K562 (cell line): Measurements from ENCODE around the gene SPINK14.

Source experiments
- ARNT ChIP-seq, 2 experiments: fragments of 450-650 bp; IDR thresholded peaks; 2 replicates each; pipeline ENCODE4 v1.6.1; 2016; ENCODE audit warnings: mild to moderate bottlenecking in 1 of 2
- BRCA1 ChIP-seq, 2 experiments: fragments of 450-650 bp in 1 of 2; sonication (generic) in 1 of 2; formaldehyde crosslinking in 1 of 2; IDR thresholded peaks; 2 replicates each; pipeline versions ENCODE4 v1.5.0 to v1.6.1; 2017 to 2020; ENCODE audit warnings: mild to moderate bottlenecking in 1 of 2, missing genetic modification reagents in 1 of 2
- CEBPB ChIP-seq: fragments of 450-650 bp; IDR thresholded peaks from 2 replicates; pipeline ENCODE4 v1.6.1; 2016; ENCODE audit warnings: missing genetic modification characterization, missing compliant biosample characterization
- CREB1 ChIP-seq, 2 experiments: sonication (generic) in 1 of 2; formaldehyde crosslinking in 1 of 2; IDR thresholded peaks; 2 replicates each; pipeline versions ENCODE4 v1.6.1 to v1.8.0; 2012 to 2022; ENCODE audit warnings: inconsistent platforms in 1 of 2, mild to moderate bottlenecking in 1 of 2, missing genetic modification reagents in 1 of 2, moderate library complexity in 1 of 2
- ERF ChIP-seq: fragments of 450-650 bp; formaldehyde crosslinking; IDR thresholded peaks from 2 replicates; pipeline ENCODE4 v1.4.0; 2020; ENCODE audit warnings: mild to moderate bottlenecking, mixed read lengths
- FOS ChIP-seq: IDR thresholded peaks from 3 replicates; pipeline ENCODE4 v1.6.1; 2011; ENCODE audit not compliant: insufficient read length; ENCODE audit errors: extremely low read depth
- NCOA6 ChIP-seq: fragments of 450-650 bp; IDR thresholded peaks from 2 replicates; pipeline ENCODE4 v1.6.1; 2017; ENCODE audit warnings: mild to moderate bottlenecking
- RBFOX2 ChIP-seq: fragments of 200-400 bp; formaldehyde crosslinking; IDR thresholded peaks from 2 replicates; pipeline ENCODE4 v1.6.1; 2017; ENCODE audit warnings: low read depth, mild to moderate bottlenecking, low read length, moderate library complexity
- ZBTB8A ChIP-seq: fragments of 450-650 bp; IDR thresholded peaks from 2 replicates; pipeline ENCODE4 v1.6.1; 2018; ENCODE audit warnings: mild to moderate bottlenecking, moderate library complexity; ENCODE audit not compliant: partially characterized antibody
- ZNF184 ChIP-seq: sonication (generic); formaldehyde crosslinking; IDR thresholded peaks from 2 replicates; pipeline ENCODE4 v1.5.0; 2020; ENCODE audit warnings: missing genetic modification reagents
- ZNF785 ChIP-seq: fragments of 250-450 bp; sonication (Bioruptor Pico); IDR thresholded peaks from 2 replicates; pipeline ENCODE4 v1.4.0; 2020; ENCODE audit warnings: mild to moderate bottlenecking
- TF ChIP-seq, protein P1 (sequence below), 3 experiments: IDR thresholded peaks in 2 of 3; conservative IDR thresholded peaks in 1 of 3; 2 replicates each; pipeline ENCODE4 v1.5.1; 2011 to 2012; ENCODE audit warnings: low read length in 3 of 3, mild to moderate bottlenecking in 3 of 3, control low read depth in 2 of 3, improper control_type of control experiment in 1 of 3, inconsistent platforms in 1 of 3, low read depth in 1 of 3, mixed read lengths in 1 of 3, moderate library complexity in 1 of 3; ENCODE audit not compliant: insufficient read depth in 2 of 3
- TF ChIP-seq, protein P2 (sequence below), 2 experiments: fragments of 450-650 bp in 1 of 2; sonication (generic) in 1 of 2; formaldehyde crosslinking in 1 of 2; IDR thresholded peaks in 1 of 2; conservative IDR thresholded peaks in 1 of 2; 2 replicates each; pipeline versions ENCODE4 v1.6.1 to v1.8.1; 2016 to 2023; ENCODE audit warnings: mild to moderate bottlenecking in 2 of 2, moderate library complexity in 2 of 2, inconsistent platforms in 1 of 2, missing genetic modification reagents in 1 of 2
- TF ChIP-seq, protein P3 (sequence below), 2 experiments: fragments of 450-650 bp; conservative IDR thresholded peaks; 2 replicates each; pipeline ENCODE4 v1.6.1; 2017; ENCODE audit warnings: mild to moderate bottlenecking in 2 of 2, moderate library complexity in 2 of 2

DNA sequence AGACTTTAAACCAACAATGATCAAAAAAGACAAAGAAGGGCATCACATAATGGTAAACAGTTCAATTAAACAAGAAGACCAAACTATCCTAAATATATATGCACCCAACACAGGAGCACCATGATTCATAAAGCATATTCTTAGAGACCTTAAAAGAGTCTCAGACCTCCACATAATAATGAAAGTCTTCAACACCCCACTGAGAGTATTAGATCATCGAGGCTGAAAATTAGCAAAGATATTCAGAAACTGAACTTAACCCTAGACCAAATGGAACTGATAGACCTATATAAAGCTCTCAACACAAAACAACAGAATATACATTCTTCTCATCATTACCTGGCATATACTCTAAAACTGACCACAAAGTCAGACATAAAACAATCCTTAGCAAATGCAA lies 11.7 kb upstream of the SPINK14 start:
- TF ChIP-seq ARNT (IDR thresholded peaks at IDR 0.05) (no peak), BRCA1 (IDR thresholded peaks at IDR 0.05) (no peak), BRCA1 (CRISPR knock-in tag; IDR thresholded peaks at IDR 0.05) (no peak), CREB1 (IDR thresholded peaks at IDR 0.05) (no peak), CREB1 (CRISPR knock-in tag; IDR thresholded peaks at IDR 0.05) (no peak), ZNF785 (CRISPR knock-in tag) (no peak), ZNF184 (CRISPR knock-in tag) (no peak), FOS (no peak), RBFOX2 (no peak), NCOA6 (no peak), CEBPB (tag) (no peak), ERF (CRISPR knock-in tag) (no peak), ZBTB8A (no peak)
- TF ChIP-seq, protein P1, sequence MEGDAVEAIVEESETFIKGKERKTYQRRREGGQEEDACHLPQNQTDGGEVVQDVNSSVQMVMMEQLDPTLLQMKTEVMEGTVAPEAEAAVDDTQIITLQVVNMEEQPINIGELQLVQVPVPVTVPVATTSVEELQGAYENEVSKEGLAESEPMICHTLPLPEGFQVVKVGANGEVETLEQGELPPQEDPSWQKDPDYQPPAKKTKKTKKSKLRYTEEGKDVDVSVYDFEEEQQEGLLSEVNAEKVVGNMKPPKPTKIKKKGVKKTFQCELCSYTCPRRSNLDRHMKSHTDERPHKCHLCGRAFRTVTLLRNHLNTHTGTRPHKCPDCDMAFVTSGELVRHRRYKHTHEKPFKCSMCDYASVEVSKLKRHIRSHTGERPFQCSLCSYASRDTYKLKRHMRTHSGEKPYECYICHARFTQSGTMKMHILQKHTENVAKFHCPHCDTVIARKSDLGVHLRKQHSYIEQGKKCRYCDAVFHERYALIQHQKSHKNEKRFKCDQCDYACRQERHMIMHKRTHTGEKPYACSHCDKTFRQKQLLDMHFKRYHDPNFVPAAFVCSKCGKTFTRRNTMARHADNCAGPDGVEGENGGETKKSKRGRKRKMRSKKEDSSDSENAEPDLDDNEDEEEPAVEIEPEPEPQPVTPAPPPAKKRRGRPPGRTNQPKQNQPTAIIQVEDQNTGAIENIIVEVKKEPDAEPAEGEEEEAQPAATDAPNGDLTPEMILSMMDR (IDR thresholded peaks at IDR 0.05 in 2 of 3, conservative IDR thresholded peaks at IDR 0.05 in 1 of 3; ENCODE audit: insufficient read depth in 2 of 3, low read depth in 1 of 3, low read length in 3 of 3), result no peak
- TF ChIP-seq, protein P2, sequence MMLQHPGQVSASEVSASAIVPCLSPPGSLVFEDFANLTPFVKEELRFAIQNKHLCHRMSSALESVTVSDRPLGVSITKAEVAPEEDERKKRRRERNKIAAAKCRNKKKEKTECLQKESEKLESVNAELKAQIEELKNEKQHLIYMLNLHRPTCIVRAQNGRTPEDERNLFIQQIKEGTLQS (IDR thresholded peaks at IDR 0.05), result no peak
- TF ChIP-seq, protein P2 (CRISPR knock-in tag; conservative IDR thresholded peaks at IDR 0.05), result no peak
- TF ChIP-seq, protein P3, sequence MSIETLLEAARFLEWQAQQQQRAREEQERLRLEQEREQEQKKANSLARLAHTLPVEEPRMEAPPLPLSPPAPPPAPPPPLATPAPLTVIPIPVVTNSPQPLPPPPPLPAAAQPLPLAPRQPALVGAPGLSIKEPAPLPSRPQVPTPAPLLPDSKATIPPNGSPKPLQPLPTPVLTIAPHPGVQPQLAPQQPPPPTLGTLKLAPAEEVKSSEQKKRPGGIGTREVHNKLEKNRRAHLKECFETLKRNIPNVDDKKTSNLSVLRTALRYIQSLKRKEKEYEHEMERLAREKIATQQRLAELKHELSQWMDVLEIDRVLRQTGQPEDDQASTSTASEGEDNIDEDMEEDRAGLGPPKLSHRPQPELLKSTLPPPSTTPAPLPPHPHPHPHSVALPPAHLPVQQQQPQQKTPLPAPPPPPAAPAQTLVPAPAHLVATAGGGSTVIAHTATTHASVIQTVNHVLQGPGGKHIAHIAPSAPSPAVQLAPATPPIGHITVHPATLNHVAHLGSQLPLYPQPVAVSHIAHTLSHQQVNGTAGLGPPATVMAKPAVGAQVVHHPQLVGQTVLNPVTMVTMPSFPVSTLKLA (conservative IDR thresholded peaks at IDR 0.05), result no peak
